MM.1S (cell line): ENCODE results near the gene IGF2BP3.
"Not testable (repeated sequence)": the region's sequence is repeated elsewhere in the genome, so short reads cannot be mapped to it uniquely, and the experiment has no call there.

Experiments used
- DNase-seq: peaks from one replicate; pipeline ENCODE4 v3.0.0-alpha.2; 2015
- H2AFZ ChIP-seq: fragments of 300-600 bp; sonication (generic); 2 replicates; pipeline ENCODE4 v1.6.0; 2016; ENCODE audit warnings: antibody characterized with exemption, low read length
- H3F3A ChIP-seq: fragments of 300-600 bp; sonication (generic); 2 replicates; pipeline ENCODE4 v1.6.1; 2016; ENCODE audit warnings: mild to moderate bottlenecking, antibody characterized with exemption, low read length, moderate library complexity, mixed read lengths; ENCODE audit not compliant: insufficient read depth
- H3K27ac ChIP-seq: fragments of 300-600 bp; sonication (generic); 2 replicates; pipeline ENCODE4 v1.5.1; 2016; ENCODE audit warnings: mild to moderate bottlenecking, low read length
- H3K27me3 ChIP-seq: fragments of 300-600 bp; sonication (generic); replicated peaks from 2 replicates; pipeline ENCODE4 v1.6.0; 2016; ENCODE audit warnings: low read length; ENCODE audit not compliant: insufficient read depth
- H3K36me3 ChIP-seq: fragments of 300-600 bp; sonication (generic); replicated peaks from 2 replicates; pipeline ENCODE4 v1.6.1; 2016; ENCODE audit warnings: mild to moderate bottlenecking, low read length, mixed read lengths; ENCODE audit not compliant: insufficient read depth
- H3K4me1 ChIP-seq: fragments of 300-600 bp; sonication (generic); 2 replicates; pipeline ENCODE4 v1.6.1; 2016; ENCODE audit warnings: low read length, mixed read lengths
- H3K4me2 ChIP-seq: fragments of 300-600 bp; sonication (generic); 2 replicates; pipeline ENCODE4 v1.6.0; 2016; ENCODE audit warnings: low read depth, low read length
- H3K4me3 ChIP-seq: fragments of 300-600 bp; sonication (generic); 2 replicates; pipeline ENCODE4 v1.5.1; 2016; ENCODE audit warnings: low read length, mixed read lengths
- H3K79me2 ChIP-seq: fragments of 300-600 bp; sonication (generic); 2 replicates; pipeline ENCODE4 v1.6.1; 2016; ENCODE audit warnings: mixed run types, low read length, mixed read lengths
- H3K9ac ChIP-seq: fragments of 300-600 bp; sonication (generic); 2 replicates; pipeline ENCODE4 v1.6.1; 2016; ENCODE audit warnings: low read length, mixed read lengths
- H3K9me2 ChIP-seq: fragments of 300-600 bp; sonication (generic); replicated peaks from 2 replicates; pipeline ENCODE4 v1.6.1; 2016; ENCODE audit warnings: mild to moderate bottlenecking, low read length, mixed read lengths; ENCODE audit not compliant: insufficient read depth
- H3K9me3 ChIP-seq: fragments of 300-600 bp; sonication (generic); replicated peaks from 2 replicates; pipeline ENCODE4 v1.6.1; 2016; ENCODE audit warnings: mild to moderate bottlenecking, low read length, mixed read lengths; ENCODE audit not compliant: insufficient read depth
- H4K20me1 ChIP-seq: fragments of 300-600 bp; sonication (generic); 2 replicates; pipeline ENCODE4 v1.6.1; 2016; ENCODE audit warnings: mild to moderate bottlenecking, low read length, moderate library complexity, mixed read lengths; ENCODE audit not compliant: insufficient read depth
- EZH2 ChIP-seq: fragments of 300-600 bp; sonication (generic); optimal IDR thresholded peaks from 2 replicates; pipeline ENCODE3; 2017; ENCODE audit warnings: low read depth, mild to moderate bottlenecking, antibody characterized with exemption, low read length, mixed read lengths
- EZH2phosphoT487 ChIP-seq: fragments of 300-600 bp; sonication (generic); IDR thresholded peaks from 2 replicates; pipeline ENCODE4 v1.6.1; 2018; ENCODE audit warnings: antibody characterized with exemption, low read length
- TF ChIP-seq, protein P1 (sequence below): fragments of 300-600 bp; sonication (generic); IDR thresholded peaks from 2 replicates; pipeline ENCODE4 v1.5.1; 2016; ENCODE audit warnings: antibody characterized with exemption, low read length, mixed read lengths

The IGF2BP3 gene

DNA sequence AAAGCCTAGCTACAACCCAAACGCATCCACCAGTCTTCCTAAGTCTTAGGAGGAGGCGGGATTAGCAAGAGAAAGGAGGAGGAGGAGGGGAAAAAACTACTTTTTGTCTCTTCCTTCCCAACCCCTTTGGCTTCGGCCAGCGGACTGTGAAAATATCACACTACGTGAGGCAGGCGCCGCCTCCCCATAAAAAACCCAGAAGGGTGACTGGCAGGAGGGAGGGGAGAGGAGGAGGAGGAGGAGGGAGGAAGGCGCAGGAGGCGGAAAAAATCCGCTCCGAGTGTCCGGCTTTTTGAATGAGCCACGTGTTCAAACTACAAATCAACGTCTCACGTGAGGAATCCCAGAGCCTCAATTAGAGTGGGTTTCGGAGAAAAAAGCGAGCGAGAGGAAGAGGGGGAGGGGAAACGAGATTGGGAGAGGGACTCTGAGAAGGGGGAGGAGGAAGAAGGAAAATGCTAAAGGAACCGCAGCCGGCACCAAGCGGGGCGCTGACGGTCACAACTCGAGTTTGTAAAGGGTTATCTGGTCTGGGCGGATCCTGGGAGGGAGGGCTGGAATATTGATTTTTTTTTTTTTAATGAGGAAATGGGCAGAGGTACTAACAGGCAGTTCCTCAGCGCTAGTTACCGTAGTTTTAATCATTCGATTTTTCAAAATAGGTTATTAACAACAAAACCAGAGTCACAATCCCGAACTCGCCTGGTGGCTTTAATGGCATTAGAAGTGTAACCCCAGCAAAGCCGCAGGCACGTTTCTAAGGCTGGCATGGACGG, at the start of gene IGF2BP3:
TSS of gene IGF2BP3 (minus strand) at position 162 of the 776 bp plus-strand sequence. CDS start 381 bp downstream, outside the sequence.
- H3K4me3 ChIP-seq = peak within 1 kb of the TSS; percentile 55
- peak within 1 kb of the TSS; percentile 3; the same call in 1 of the 2 replicates for H3K9ac ChIP-seq
- no peaks in the 10 kb centered on the region for H3K9me3 ChIP-seq
- H4K20me1 ChIP-seq = peaks cover 8% of the 10 kb centered on the region; the same call in 1 of the 2 replicates
- TF ChIP-seq EZH2phosphoT487 (no peak), EZH2 (no peak)
- TF ChIP-seq, protein P1, sequence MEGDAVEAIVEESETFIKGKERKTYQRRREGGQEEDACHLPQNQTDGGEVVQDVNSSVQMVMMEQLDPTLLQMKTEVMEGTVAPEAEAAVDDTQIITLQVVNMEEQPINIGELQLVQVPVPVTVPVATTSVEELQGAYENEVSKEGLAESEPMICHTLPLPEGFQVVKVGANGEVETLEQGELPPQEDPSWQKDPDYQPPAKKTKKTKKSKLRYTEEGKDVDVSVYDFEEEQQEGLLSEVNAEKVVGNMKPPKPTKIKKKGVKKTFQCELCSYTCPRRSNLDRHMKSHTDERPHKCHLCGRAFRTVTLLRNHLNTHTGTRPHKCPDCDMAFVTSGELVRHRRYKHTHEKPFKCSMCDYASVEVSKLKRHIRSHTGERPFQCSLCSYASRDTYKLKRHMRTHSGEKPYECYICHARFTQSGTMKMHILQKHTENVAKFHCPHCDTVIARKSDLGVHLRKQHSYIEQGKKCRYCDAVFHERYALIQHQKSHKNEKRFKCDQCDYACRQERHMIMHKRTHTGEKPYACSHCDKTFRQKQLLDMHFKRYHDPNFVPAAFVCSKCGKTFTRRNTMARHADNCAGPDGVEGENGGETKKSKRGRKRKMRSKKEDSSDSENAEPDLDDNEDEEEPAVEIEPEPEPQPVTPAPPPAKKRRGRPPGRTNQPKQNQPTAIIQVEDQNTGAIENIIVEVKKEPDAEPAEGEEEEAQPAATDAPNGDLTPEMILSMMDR = no peak
- peak; percentile 35 for DNase-seq
- peaks cover 87% of the 10 kb centered on the region for H3K27me3 ChIP-seq
- peaks cover 9% of the 10 kb centered on the region; the same call in 1 of the 2 replicates for H3K4me1 ChIP-seq
- peaks cover 18% of the 10 kb centered on the region; the same call in 1 of the 2 replicates for H3F3A ChIP-seq
- H3K9me2 ChIP-seq = no peaks in the 10 kb centered on the region
- peak within 1 kb of the TSS; percentile 55 for H2AFZ ChIP-seq
- no peaks in the 10 kb centered on the region for H3K36me3 ChIP-seq
- H3K4me2 ChIP-seq = peak within 1 kb of the TSS; percentile 91
- H3K27ac ChIP-seq = no peak within 1 kb of the TSS
- H3K79me2 ChIP-seq = no peaks in the 10 kb centered on the region

DNA sequence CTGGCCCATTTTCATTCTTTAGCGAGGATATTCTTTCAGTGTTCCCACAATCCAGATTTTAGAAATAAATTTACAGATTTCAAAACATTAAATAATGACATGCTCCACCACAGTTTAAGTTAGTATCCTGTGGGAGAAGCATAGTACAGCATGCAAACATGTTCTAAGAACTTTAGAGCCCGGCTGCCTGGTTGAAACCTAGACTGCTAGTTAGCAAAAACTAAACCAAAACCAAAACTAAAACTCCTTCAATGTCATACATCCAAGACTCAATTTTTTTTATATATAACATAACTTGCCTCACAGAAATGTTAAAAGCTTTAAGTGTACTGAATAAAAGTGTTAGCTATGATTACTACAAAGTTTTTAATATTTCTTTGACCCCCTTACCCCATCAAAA, 44.5 kb upstream of the IGF2BP3 start:
- Histone ChIP-seq H2AFZ (no peak overlapping the region), H3F3A (peaks cover 2% of the 10 kb centered on the region; the same call in 1 of the 2 replicates), H3K36me3 (peaks cover 30% of the 10 kb centered on the region), H3K9me3 (no peaks in the 10 kb centered on the region), H4K20me1 (peaks cover 9% of the 10 kb centered on the region; the same call in 1 of the 2 replicates), H3K27ac (peak overlapping the region; percentile 1; the same call in 1 of the 2 replicates), H3K9me2 (no peaks in the 10 kb centered on the region), H3K27me3 (no peaks in the 10 kb centered on the region), H3K4me1 (peaks cover 6% of the 10 kb centered on the region; the same call in 1 of the 2 replicates), H3K79me2 (peaks cover 85% of the 10 kb centered on the region), H3K4me2 (peak overlapping the region; percentile 2; the same call in 1 of the 2 replicates), H3K9ac (no peak overlapping the region), H3K4me3 (no peak overlapping the region)
- TF ChIP-seq, protein P1 = no peak
- TF ChIP-seq EZH2 (no peak), EZH2phosphoT487 (no peak)
- peak; percentile 82 for DNase-seq

DNA sequence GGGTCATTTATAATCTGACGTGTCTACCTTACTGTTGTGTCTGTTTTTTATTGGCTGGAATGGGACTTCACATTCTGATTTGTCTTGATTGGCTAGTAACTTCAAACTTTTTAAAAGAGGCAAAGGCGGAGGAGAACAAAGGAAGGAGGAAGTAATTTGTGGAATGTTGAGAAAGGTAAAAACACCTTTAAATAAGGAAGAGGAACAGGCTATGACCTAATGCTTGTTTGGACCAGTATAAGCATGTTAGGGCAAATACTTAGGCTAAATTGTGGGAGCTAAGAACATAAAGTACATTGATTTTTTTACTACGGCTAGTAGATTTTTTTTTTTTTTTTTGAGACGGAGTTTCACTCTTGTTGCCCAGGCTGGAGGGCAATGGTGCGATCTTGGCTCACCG, 43.5 kb upstream of the IGF2BP3 start:
- Histone ChIP-seq H3K36me3 (peaks cover 25% of the 10 kb centered on the region), H3K79me2 (peaks cover 85% of the 10 kb centered on the region)

DNA sequence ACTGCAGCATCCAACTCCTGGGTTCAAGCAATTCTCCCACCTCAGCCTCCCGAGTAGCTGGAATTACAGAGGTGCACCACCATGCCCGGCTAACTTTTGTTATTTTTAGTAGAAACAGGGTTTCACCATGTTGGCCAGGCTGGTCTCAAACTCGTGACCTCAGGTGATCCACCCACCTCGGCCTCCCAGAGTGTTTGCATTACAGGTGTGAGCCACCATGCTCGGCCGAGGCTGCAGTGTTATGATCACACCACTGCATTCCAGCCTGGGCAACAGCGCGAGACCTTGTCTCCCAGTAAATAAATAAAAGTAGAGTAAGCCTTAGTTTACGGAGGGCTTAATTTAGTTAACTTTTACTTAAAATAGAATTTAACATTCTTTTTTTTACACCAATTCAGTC, 23.7 kb upstream of the IGF2BP3 start:
- Histone ChIP-seq H3K9me3 (no peaks in the 10 kb centered on the region), H3K9me2 (no peaks in the 10 kb centered on the region), H3K4me3 (no peak overlapping the region), H3K27ac (no peak overlapping the region), H3K79me2 (no peaks in the 10 kb centered on the region), H3K27me3 (no peaks in the 10 kb centered on the region), H3K36me3 (no peaks in the 10 kb centered on the region), H3K4me2 (no peak overlapping the region), H3K9ac (no peak overlapping the region), H4K20me1 (no peaks in the 10 kb centered on the region), H3K4me1 (no peaks in the 10 kb centered on the region), H3F3A (no peaks in the 10 kb centered on the region), H2AFZ (no peak overlapping the region)
- no peak for DNase-seq
- TF ChIP-seq EZH2 = no peak
- TF ChIP-seq, protein P1 = no peak
- TF ChIP-seq EZH2phosphoT487 = no peak

More for the DNA sequence above, 43.5 kb upstream of the IGF2BP3 start:
- not testable (repeated sequence) for H3K27me3 ChIP-seq, H3K4me2 ChIP-seq, H3K27ac ChIP-seq, H4K20me1 ChIP-seq, H3K9me2 ChIP-seq, H2AFZ ChIP-seq, DNase-seq, H3K9ac ChIP-seq, H3K9me3 ChIP-seq, H3K4me3 ChIP-seq, H3F3A ChIP-seq, H3K4me1 ChIP-seq
